Measurements from ENCODE around the gene MIEN1.

Gene MIEN1

GRCh38 chr17:39684369-39685192, 45.8 kb downstream of the MIEN1 start:
- intact Hi-C loops (cut with DNase I; ENCODE audit: low total_unique reads) = no loop called here
- Histone ChIP-seq H3K27ac (no peak overlapping the region), H3K27me3 (no peaks in the 10 kb centered on the region), H3K4me3 (no peak overlapping the region), H3K36me3 (peaks cover 0 to 53% (median 0%) of the 10 kb centered on the region in 3 donors), H3K9me3 (no peaks in the 10 kb centered on the region), H3K4me1 (peaks cover 0 to 27% (median 8%) of the 10 kb centered on the region in 4 donors)
- no peak for DNase-seq
- TF ChIP-seq CTCF (IDR thresholded peaks at IDR 0.05) = no peak

DNA sequence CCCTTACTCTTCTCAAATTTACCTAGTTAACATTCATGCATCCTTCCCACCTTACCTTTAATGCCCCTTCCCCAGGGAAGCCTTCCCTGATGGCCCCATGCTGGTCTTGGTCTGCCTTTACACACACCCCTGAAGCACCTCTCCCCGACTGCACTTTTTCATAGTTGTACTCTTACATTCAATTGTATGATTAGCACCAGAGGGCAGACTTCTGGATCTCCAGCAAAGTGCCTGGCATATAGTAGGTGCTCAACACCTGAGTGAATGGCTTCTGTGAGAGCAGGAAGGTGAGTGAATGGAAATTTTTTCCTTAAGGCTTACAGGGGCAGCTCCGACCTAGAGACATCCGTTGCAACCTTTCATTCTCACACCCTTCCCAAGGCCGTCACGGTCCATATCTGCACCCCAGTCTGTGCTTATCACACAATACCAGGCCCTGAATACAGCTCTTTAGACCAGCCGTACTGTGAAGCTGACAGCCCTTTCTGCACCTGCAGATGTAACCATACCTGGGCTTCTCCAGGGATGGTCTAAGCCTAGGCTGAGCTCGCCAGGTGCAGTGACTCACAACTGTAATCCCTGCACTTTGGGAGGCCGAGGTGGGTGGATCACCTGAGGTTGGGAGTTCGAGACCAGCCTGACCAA, 46.9 kb downstream of the MIEN1 start:
- Histone ChIP-seq H3K27me3 (no peaks in the 10 kb centered on the region), H3K27ac (no peak overlapping the region), H3K9me3 (no peaks in the 10 kb centered on the region), H3K4me3 (no peak overlapping the region), H3K4me1 (peaks cover 0 to 30% (median 7%) of the 10 kb centered on the region in 4 donors), H3K36me3 (peaks cover 0 to 53% (median 0%) of the 10 kb centered on the region in 3 donors)
- intact Hi-C loops (cut with DNase I; ENCODE audit: low total_unique reads) = no loop called here
- DNase-seq = no peak
- TF ChIP-seq CTCF (IDR thresholded peaks at IDR 0.05) = no peak

GRCh38 chr17:39679521-39680192, 50.7 kb downstream of the MIEN1 start:
- Histone ChIP-seq H3K4me3 (no peak overlapping the region), H3K9me3 (no peaks in the 10 kb centered on the region), H3K27ac (peak overlapping the region; percentile 84 to 88), H3K27me3 (no peaks in the 10 kb centered on the region), H3K4me1 (peaks cover 7 to 59% (median 40%) of the 10 kb centered on the region in 4 donors), H3K36me3 (peaks cover 0 to 41% (median 0%) of the 10 kb centered on the region in 3 donors)
- no peak for TF ChIP-seq CTCF (IDR thresholded peaks at IDR 0.05)
- DNase-seq = no peak
- intact Hi-C loops (cut with DNase I; ENCODE audit: low total_unique reads) = no loop called here

All from tibial artery (tissue), 4 donors.